Keratinocyte (primary cell): Measurements from ENCODE around the gene HHIPL1. TPM values are rescaled to one million over a fixed set of nuclear protein-coding genes. Genes with fewer than 3 reads are reported as not detected.

Experiments
- DNase-seq: peaks from one replicate; pipeline ENCODE4 v3.0.0-alpha.2; 2011; ENCODE audit warnings: low read depth, missing footprints, low spot score
- FAIRE-seq: peaks from 2 replicates; lab custom pipeline; 2011; peaks lifted over from hg19 to GRCh38; lab: Jason Lieb, UNC
- H2AFZ ChIP-seq: 2 replicates; pipeline ENCODE4 v1.6.0; 2012; ENCODE audit warnings: low read length, control low read depth, inconsistent platforms; ENCODE audit not compliant: control insufficient read depth
- H3K27ac ChIP-seq: 2 replicates; pipeline ENCODE4 v1.5.1; 2011; ENCODE audit warnings: low read length; ENCODE audit not compliant: control insufficient read depth, insufficient read depth
- H3K27me3 ChIP-seq: 3 replicates; pipeline ENCODE4 v1.6.0; 2011; ENCODE audit warnings: low read length; ENCODE audit not compliant: control insufficient read depth, insufficient read depth; ENCODE audit errors: extremely low read depth
- H3K36me3 ChIP-seq, 2 experiments: 2 replicates in 1 of 2; 3 replicates in 1 of 2; pipeline ENCODE4 v1.5.1; 2011; ENCODE audit warnings: low read length in 2 of 2, mild to moderate bottlenecking in 1 of 2; ENCODE audit not compliant: control insufficient read depth in 2 of 2, insufficient read depth in 2 of 2; ENCODE audit errors: extremely low read depth in 1 of 2
- H3K4me1 ChIP-seq: 3 replicates; pipeline ENCODE4 v1.5.1; 2011; ENCODE audit warnings: low read length; ENCODE audit not compliant: control insufficient read depth, insufficient read depth; ENCODE audit errors: extremely low read depth
- H3K4me2 ChIP-seq: 3 replicates; pipeline ENCODE4 v1.6.0; 2011; ENCODE audit warnings: low read depth, low read length; ENCODE audit not compliant: control insufficient read depth, insufficient read depth; ENCODE audit errors: extremely low read depth
- H3K4me3 ChIP-seq, 3 experiments: fragments of 200-600 bp in 1 of 3; sonication (generic) in 1 of 3; 2 replicates in 2 of 3; 3 replicates in 1 of 3; pipeline ENCODE4 v1.5.1; 2011 to 2016; ENCODE audit warnings: low read length in 3 of 3, mild to moderate bottlenecking in 3 of 3, control low read depth in 2 of 3, inconsistent platforms in 1 of 3, low read depth in 1 of 3, mixed read lengths in 1 of 3, mixed run types in 1 of 3, moderate library complexity in 1 of 3; ENCODE audit not compliant: control insufficient read depth in 2 of 3, insufficient read depth in 2 of 3; ENCODE audit errors: extremely low read depth in 1 of 3
- H3K79me2 ChIP-seq: 2 replicates; pipeline ENCODE4 v1.6.0; 2012; ENCODE audit warnings: low read length; ENCODE audit not compliant: control insufficient read depth, insufficient read depth
- H3K9ac ChIP-seq: 3 replicates; pipeline ENCODE4 v1.6.0; 2011; ENCODE audit warnings: low read length; ENCODE audit not compliant: control insufficient read depth, insufficient read depth; ENCODE audit errors: extremely low read depth
- H3K9me1 ChIP-seq: 3 replicates; pipeline ENCODE4 v1.6.0; 2011; ENCODE audit warnings: low read length; ENCODE audit not compliant: control insufficient read depth, insufficient read depth; ENCODE audit errors: extremely low read depth
- H3K9me3 ChIP-seq: 2 replicates; pipeline ENCODE4 v1.5.1; 2012; ENCODE audit warnings: low read depth, low read length; ENCODE audit not compliant: control insufficient read depth
- H4K20me1 ChIP-seq: 3 replicates; pipeline ENCODE4 v1.6.0; 2011; ENCODE audit warnings: low read length; ENCODE audit not compliant: control insufficient read depth, insufficient read depth; ENCODE audit errors: extremely low read depth
- EZH2 ChIP-seq: IDR thresholded peaks from one replicate; pipeline ENCODE4 v1.6.1; 2012; ENCODE audit warnings: inconsistent platforms, mild to moderate bottlenecking, low read length, moderate library complexity
- dilution Hi-C: fragments of 300-500 bp; cut with MboI; formaldehyde crosslinking; loops from one replicate; pipeline ENCODE4 v1.7.0; 2020; ENCODE audit warnings: low sequenced_read_pairs; ENCODE audit not compliant: extremely low pct_ligation_motif_present
- polyA plus RNA-seq, 5 experiments: library from polyadenylated mRNA; depleted of rRNA in 3 of 5; stranded (reverse) in 3 of 5; stranded (forward) in 1 of 5; unstranded in 1 of 5; fragments of >200 nt; gene quantifications; 1 replicate in 1 of 5; 2 replicates in 3 of 5; 3 replicates in 1 of 5; pipeline versions ENCODE4 v1.2.1 to v1.2.3, GENCODE V29; 2011 to 2012; ENCODE audit warnings: missing spikeins in 2 of 5, low read depth in 1 of 5, low replicate concordance in 1 of 5
- TF ChIP-seq, protein P1 (sequence below), 3 experiments: IDR thresholded peaks in 1 of 3; conservative IDR thresholded peaks in 1 of 3; optimal IDR thresholded peaks in 1 of 3; 2 replicates in 2 of 3; 3 replicates in 1 of 3; pipeline versions ENCODE3 to v1.5.1; 2011; ENCODE audit warnings: low read length in 3 of 3, mild to moderate bottlenecking in 3 of 3, moderate library complexity in 2 of 3, control low read depth in 1 of 3, inconsistent platforms in 1 of 3; ENCODE audit not compliant: insufficient read depth in 2 of 3; ENCODE audit errors: extremely low read depth in 1 of 3

HHIPL1 gene
- polyA plus RNA-seq, 1 donor (not counting 4 experiments of a cell fraction or from before 2014, with no cell fraction given), result 0.08 TPM

DNA sequence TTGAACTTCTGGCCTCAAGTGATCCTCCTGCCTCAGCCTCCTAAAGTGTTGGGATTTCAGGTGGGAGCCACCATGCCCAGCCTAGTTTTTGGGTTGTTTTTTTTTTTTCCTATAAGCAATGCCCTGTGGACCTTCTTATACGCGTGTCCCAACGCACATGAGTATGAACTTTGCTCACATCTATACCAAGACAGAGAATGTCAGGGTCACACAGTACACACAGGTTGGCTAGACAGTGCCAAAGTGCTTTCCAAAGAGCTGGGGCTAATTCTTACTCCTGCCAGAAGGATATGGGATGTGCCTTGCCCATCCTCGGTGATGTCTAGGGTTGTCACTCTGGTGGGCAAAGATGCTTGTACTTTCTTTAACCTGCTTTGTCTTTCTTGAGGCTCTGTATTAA is 33.3 kb upstream of the HHIPL1 start:
- H2AFZ ChIP-seq, result no peak overlapping the region
- H3K4me1 ChIP-seq, result peaks cover 26% of the 10 kb centered on the region
- H3K36me3 ChIP-seq, result no peaks in the 10 kb centered on the region
- TF ChIP-seq, protein P1, sequence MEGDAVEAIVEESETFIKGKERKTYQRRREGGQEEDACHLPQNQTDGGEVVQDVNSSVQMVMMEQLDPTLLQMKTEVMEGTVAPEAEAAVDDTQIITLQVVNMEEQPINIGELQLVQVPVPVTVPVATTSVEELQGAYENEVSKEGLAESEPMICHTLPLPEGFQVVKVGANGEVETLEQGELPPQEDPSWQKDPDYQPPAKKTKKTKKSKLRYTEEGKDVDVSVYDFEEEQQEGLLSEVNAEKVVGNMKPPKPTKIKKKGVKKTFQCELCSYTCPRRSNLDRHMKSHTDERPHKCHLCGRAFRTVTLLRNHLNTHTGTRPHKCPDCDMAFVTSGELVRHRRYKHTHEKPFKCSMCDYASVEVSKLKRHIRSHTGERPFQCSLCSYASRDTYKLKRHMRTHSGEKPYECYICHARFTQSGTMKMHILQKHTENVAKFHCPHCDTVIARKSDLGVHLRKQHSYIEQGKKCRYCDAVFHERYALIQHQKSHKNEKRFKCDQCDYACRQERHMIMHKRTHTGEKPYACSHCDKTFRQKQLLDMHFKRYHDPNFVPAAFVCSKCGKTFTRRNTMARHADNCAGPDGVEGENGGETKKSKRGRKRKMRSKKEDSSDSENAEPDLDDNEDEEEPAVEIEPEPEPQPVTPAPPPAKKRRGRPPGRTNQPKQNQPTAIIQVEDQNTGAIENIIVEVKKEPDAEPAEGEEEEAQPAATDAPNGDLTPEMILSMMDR (optimal IDR thresholded peaks at IDR 0.05 in 1 of 3, IDR thresholded peaks at IDR 0.05 in 1 of 3, conservative IDR thresholded peaks at IDR 0.05 in 1 of 3; ENCODE audit: extremely low read depth in 1 of 3, insufficient read depth in 2 of 3, low read length in 3 of 3), result no peak
- TF ChIP-seq EZH2, result no peak
- DNase-seq (no peak), FAIRE-seq (no peak)
- no peaks in the 10 kb centered on the region for H3K27me3 ChIP-seq
- no peaks in the 10 kb centered on the region for H4K20me1 ChIP-seq
- no peak overlapping the region for H3K4me3 ChIP-seq
- H3K79me2 ChIP-seq, result no peaks in the 10 kb centered on the region
- dilution Hi-C loops, result no loop called here
- peak overlapping the region; percentile 42 for H3K4me2 ChIP-seq
- no peaks in the 10 kb centered on the region for H3K9me1 ChIP-seq
- H3K27ac ChIP-seq, result peak overlapping the region; percentile 85
- H3K9me3 ChIP-seq, result no peaks in the 10 kb centered on the region
- peak overlapping the region; percentile 70 for H3K9ac ChIP-seq

DNA sequence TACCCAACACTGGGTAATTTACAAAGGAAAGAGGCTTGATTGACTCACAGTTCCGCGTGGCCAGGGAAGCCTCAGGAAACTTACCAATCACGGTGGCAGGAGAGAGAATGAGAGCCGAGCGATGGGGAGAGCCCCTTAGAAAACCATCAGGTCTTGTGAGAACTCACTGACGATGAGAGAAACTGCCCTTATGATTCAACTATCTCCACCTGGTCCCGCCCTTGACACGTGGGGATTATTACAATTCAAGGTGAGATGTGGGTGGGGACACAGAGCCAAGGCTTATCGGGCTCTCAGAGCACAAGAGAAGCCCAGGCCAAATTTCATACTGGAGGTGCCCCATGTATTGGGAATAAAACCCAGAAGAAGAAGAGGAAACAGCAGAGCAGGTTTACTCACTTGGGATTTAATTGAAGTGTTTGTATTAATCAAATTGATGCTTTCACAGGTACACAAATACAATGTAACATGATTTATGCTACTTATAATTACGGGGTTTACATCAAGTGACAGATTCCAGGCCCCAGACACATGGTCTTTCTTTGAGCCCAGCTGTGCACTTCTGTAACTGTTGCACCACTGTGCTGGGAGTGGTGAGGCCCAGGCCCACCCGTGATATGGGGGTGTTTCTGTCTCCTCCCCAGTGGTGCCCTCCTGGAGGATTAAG is 32.7 kb upstream of the HHIPL1 start:
- H3K27ac ChIP-seq, result peak overlapping the region; percentile 85
- peaks cover 26% of the 10 kb centered on the region for H3K4me1 ChIP-seq
- DNase-seq (peak; percentile 50), FAIRE-seq (peak; percentile 72)
- no peaks in the 10 kb centered on the region for H3K9me3 ChIP-seq
- no peaks in the 10 kb centered on the region for H3K9me1 ChIP-seq
- H3K79me2 ChIP-seq, result no peaks in the 10 kb centered on the region
- dilution Hi-C loops, result no loop called here
- no peaks in the 10 kb centered on the region for H3K27me3 ChIP-seq
- TF ChIP-seq, protein P1 (optimal IDR thresholded peaks at IDR 0.05 in 1 of 3, IDR thresholded peaks at IDR 0.05 in 1 of 3, conservative IDR thresholded peaks at IDR 0.05 in 1 of 3; ENCODE audit: extremely low read depth in 1 of 3, insufficient read depth in 2 of 3, low read length in 3 of 3), result no peak
- no peak for TF ChIP-seq EZH2
- no peaks in the 10 kb centered on the region for H3K36me3 ChIP-seq
- H4K20me1 ChIP-seq, result no peaks in the 10 kb centered on the region
- H3K4me2 ChIP-seq, result peak overlapping the region; percentile 42
- H3K9ac ChIP-seq, result peak overlapping the region; percentile 70
- peak overlapping the region in 1 of 3 experiments; percentile 0 for H3K4me3 ChIP-seq
- no peak overlapping the region for H2AFZ ChIP-seq
